Heart right ventricle (tissue), 16 donors: ENCODE data around the gene CNFN. TPM values are rescaled to one million over a fixed set of nuclear protein-coding genes. Genes with fewer than 3 reads are reported as not detected.

Experiments used
- ATAC-seq, 8 donors: fragments of 200-7000 bp; cut with Tn5 transposase; one replicate each; pipeline ENCODE4 v1.9.1; 2020; ENCODE audit warnings: mild to moderate bottlenecking in 8 of 8, moderate library complexity in 8 of 8, moderate number of reproducible peaks in 1 of 8
- DNase-seq, 2 donors: peaks; one replicate each; pipeline ENCODE4 v3.0.0-alpha.2; 2020
- H3K27ac ChIP-seq, 10 donors: fragments of 200-600 bp; sonication (generic) in 2 of 10; one replicate each; pipeline versions ENCODE4 v1.5.0 to v1.8.0; 2020 to 2022; ENCODE audit warnings: mild to moderate bottlenecking in 3 of 10
- H3K27me3 ChIP-seq, 7 donors: fragments of 200-600 bp; one replicate each; pipeline ENCODE4 v1.8.0; 2021 to 2022; ENCODE audit warnings: mild to moderate bottlenecking in 2 of 7
- H3K36me3 ChIP-seq, 9 donors: fragments of 200-600 bp; sonication (generic) in 1 of 9; one replicate each; pipeline versions ENCODE4 v1.5.0 to v1.8.0; 2020 to 2022; ENCODE audit warnings: mild to moderate bottlenecking in 2 of 9
- H3K4me1 ChIP-seq, 9 donors: fragments of 200-600 bp; sonication (generic) in 1 of 9; one replicate each; pipeline versions ENCODE4 v1.5.0 to v1.8.0; 2020 to 2022; ENCODE audit warnings: mild to moderate bottlenecking in 4 of 9
- H3K4me3 ChIP-seq, 10 donors: fragments of 200-600 bp; sonication (generic) in 2 of 10; one replicate each; pipeline versions ENCODE4 v1.5.0 to v1.8.0; 2020 to 2022; ENCODE audit warnings: mild to moderate bottlenecking in 7 of 10, moderate library complexity in 2 of 10
- H3K9me3 ChIP-seq, 11 donors: fragments of 200-600 bp in 10 of 11; sonication (generic) in 2 of 11; one replicate each; pipeline versions ENCODE4 v1.5.0 to v1.8.0; 2013 to 2022; ENCODE audit warnings: mild to moderate bottlenecking in 2 of 11, control low read depth in 1 of 11, moderate library complexity in 1 of 11
- WGBS, 2 donors: extraction: QIAGEN DNeasy Blood & Tissue Kit; methylation state at CpG; one replicate each; pipeline ENCODE4 v1.1.7; 2013; ENCODE audit warnings: inconsistent platforms in 1 of 2; 5-methylcytosine and 5-hydroxymethylcytosine counted together
- intact Hi-C, 10 donors: fragments of 100-400 bp; cut with DNase I; formaldehyde crosslinking; loops; one replicate each; pipeline versions ENCODE4 v1.11.1 to v1.14.2; 2022
- polyA plus RNA-seq, 2 donors: library from polyadenylated mRNA; stranded (reverse); fragments of 200-250 nt; gene quantifications; one replicate each; pipeline ENCODE4 v1.2.3, GENCODE V29; 2013
- total RNA-seq, 10 donors: library from RNA; stranded (reverse); fragmentation: NEBNext Ultra II Directional in 3 of 10; extraction: Animal tissue kit (Norgen Biotek cat#: 25700) in 3 of 10; gene quantifications; one replicate each; pipeline versions ENCODE4 v1.2.1 to v1.2.4, GENCODE V29; 2021 to 2023
- TF ChIP-seq, protein P1 (sequence below), 9 donors: fragments of 200-600 bp; sonication (generic) in 2 of 9; IDR thresholded peaks; one replicate each; pipeline versions ENCODE4 v1.5.0 to v1.8.0; 2021 to 2022; ENCODE audit warnings: antibody characterized with exemption in 9 of 9, mild to moderate bottlenecking in 5 of 9, moderate library complexity in 1 of 9
- donor health status: Arrhythmogenic right ventricular cardiomyopathy.
- donor health status: ischemic (EF 13 %, LVEDD 7.1; RV severe dilation, severe dysfunction).
- donor health status: healthy with polysubstance abuse.
- donor health status: DM: no; HTN: yes; CAD: no.
- donor health status: DM: no; HTN: no; CAD: no.
- donor health status: ischemic (EF 25% LVEDD 6.9; RV normal size, moderate dysfunction).
- donor health status: ischemic (EF 25% LVEDD 5.7; RV mildly dilated, moderate dysfunction).
- donor health status: healthy.
- donor health status: DM: yes; HTN: yes; CAD: no.
- donor health status: Ischemic cardiomyopathy.
- donor health status: ischemic (EF 35%, LVEDD 5.7; RV mildly dilated, moderate dysfunction).
- donor health status: nonischemic (EF 11% LVEDD 7.7; RV severe dilation, severe dysfunction).
- donor health status: DM: yes; HTN: yes; CAD: no.
- donor health status: PGD.
- donor health status: ischemic (EF 29% LVEDD 5.4; RV normal size, mild dysfunction).
- donor health status: nonischemic (EF 23%, LVEDD 6.1; RV moderate dilation, normal function).

Gene CNFN
- total and polyA plus RNA-seq, 12 donors = 0.51 to 7.2 (median 0.84) TPM; not detected in 5

GRCh38 chr19:42352301-42353259 is 37.5 kb downstream of the CNFN start:
- no peak for DNase-seq

GRCh38 chr19:42351079-42351735 is 38.9 kb downstream of the CNFN start:
- Histone ChIP-seq H3K4me1 (peaks cover 0 to 4% (median 0%) of the 10 kb centered on the region in 9 donors), H3K27ac (no peak overlapping the region), H3K27me3 (no peaks in the 10 kb centered on the region), H3K36me3 (peaks cover 0 to 96% (median 18%) of the 10 kb centered on the region in 9 donors), H3K9me3 (no peaks in the 10 kb centered on the region), H3K4me3 (no peak overlapping the region)
- TF ChIP-seq, protein P1, sequence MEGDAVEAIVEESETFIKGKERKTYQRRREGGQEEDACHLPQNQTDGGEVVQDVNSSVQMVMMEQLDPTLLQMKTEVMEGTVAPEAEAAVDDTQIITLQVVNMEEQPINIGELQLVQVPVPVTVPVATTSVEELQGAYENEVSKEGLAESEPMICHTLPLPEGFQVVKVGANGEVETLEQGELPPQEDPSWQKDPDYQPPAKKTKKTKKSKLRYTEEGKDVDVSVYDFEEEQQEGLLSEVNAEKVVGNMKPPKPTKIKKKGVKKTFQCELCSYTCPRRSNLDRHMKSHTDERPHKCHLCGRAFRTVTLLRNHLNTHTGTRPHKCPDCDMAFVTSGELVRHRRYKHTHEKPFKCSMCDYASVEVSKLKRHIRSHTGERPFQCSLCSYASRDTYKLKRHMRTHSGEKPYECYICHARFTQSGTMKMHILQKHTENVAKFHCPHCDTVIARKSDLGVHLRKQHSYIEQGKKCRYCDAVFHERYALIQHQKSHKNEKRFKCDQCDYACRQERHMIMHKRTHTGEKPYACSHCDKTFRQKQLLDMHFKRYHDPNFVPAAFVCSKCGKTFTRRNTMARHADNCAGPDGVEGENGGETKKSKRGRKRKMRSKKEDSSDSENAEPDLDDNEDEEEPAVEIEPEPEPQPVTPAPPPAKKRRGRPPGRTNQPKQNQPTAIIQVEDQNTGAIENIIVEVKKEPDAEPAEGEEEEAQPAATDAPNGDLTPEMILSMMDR (IDR thresholded peaks at IDR 0.05) = no peak
- WGBS, 2 donors = 88 to 94% methylated on average over 21 of the region's 21 CpGs
- intact Hi-C loops = no loop called here
- ATAC-seq (no peak), DNase-seq (no peak)

More at GRCh38 chr19:42352301-42353259, 37.5 kb downstream of the CNFN start:
- Histone ChIP-seq H3K27ac (no peak overlapping the region), H3K4me3 (no peak overlapping the region), H3K9me3 (no peaks in the 10 kb centered on the region), H3K4me1 (no peaks in the 10 kb centered on the region), H3K27me3 (no peaks in the 10 kb centered on the region), H3K36me3 (peaks cover 0 to 100% (median 31%) of the 10 kb centered on the region in 9 donors)
- TF ChIP-seq, protein P1 (IDR thresholded peaks at IDR 0.05) = no peak
- no peak for ATAC-seq
- intact Hi-C loops = no loop called here
- WGBS, 2 donors = 92 to 93% methylated on average over 31 of the region's 31 CpGs

DNA sequence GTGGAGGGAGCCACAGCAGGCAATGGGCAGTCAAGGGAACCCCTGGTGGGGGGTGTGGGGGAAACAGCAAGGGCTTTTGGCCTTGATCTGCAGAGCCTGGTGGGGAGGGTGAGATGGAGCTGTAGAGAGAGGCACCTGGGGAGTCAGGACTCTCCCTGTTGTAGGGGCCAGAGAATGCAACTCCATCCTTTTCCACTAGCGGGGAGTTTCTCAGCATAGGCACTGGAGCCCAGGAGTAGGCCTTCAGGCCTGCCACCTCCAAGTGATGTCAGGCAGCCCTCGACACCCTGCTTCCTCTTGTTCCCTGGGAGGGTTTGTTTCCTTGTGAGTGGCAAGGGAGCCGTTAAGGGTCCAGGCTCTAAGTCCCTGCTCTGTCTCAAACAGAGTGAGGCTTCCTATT is 39.7 kb downstream of the CNFN start:
- Histone ChIP-seq H3K4me1 (peaks cover 0 to 4% (median 0%) of the 10 kb centered on the region in 9 donors), H3K4me3 (no peak overlapping the region), H3K27me3 (no peaks in the 10 kb centered on the region), H3K36me3 (peaks cover 0 to 96% (median 16%) of the 10 kb centered on the region in 9 donors), H3K9me3 (no peaks in the 10 kb centered on the region), H3K27ac (no peak overlapping the region)
- no peak for ATAC-seq
- intact Hi-C loops = no loop called here
- TF ChIP-seq, protein P1 (IDR thresholded peaks at IDR 0.05) = no peak
- no peak for DNase-seq
- WGBS, 2 donors = 93 to 95% methylated on average over 3 of the region's 3 CpGs

DNA sequence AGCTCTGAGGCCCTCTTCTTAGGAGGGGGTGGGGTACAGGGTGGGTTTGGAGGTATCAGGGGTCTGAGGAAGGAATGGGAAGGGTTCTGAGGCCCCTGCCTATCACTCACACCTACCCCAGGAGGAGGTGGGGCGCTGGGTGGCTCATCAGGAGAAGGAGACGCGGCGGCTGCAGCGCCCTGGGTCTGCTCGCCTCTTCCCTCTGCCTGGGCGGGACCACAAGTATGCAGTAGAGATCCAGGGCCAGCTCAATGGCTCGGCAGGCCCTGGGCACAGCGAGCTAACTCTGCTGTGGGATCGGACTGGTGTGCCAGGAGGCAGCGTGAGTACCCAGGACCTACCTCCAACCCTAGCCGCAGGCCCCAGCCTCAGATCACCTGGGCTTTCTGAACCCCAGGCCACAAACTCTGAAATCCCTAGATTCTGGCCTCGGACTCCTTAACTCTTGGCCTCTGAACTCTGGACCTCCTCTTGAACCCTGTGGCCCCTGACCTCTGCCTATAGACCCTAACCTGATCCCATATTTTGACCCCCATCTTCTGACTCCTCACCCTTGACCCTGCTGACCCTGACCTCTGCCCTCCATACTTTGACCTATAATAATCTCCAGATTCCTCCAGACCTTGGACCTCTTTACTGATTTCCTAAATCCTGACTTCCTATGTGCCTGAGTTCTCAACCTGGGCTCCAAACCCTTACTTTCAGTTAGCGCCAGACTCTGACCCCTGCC is 40.6 kb downstream of the CNFN start:
- intact Hi-C loops = no loop called here
- Histone ChIP-seq H3K4me1 (peaks cover 0 to 4% (median 0%) of the 10 kb centered on the region in 9 donors), H3K27ac (no peak overlapping the region), H3K27me3 (no peaks in the 10 kb centered on the region), H3K4me3 (no peak overlapping the region), H3K36me3 (peaks cover 0 to 96% (median 21%) of the 10 kb centered on the region in 9 donors), H3K9me3 (no peaks in the 10 kb centered on the region)
- TF ChIP-seq, protein P1 (IDR thresholded peaks at IDR 0.05) = no peak
- ATAC-seq (no peak), DNase-seq (no peak)
- 97 to 98% methylated on average over 14 of the region's 14 CpGs for WGBS, 2 donors
